SU-DHL-6 (cell line): ENCODE results near the gene ARF3.

Experiments used
- H2AFZ ChIP-seq: fragments of 200-600 bp; sonication (generic); 2 replicates; pipeline ENCODE4 v1.6.1; 2014; ENCODE audit warnings: low read depth, mild to moderate bottlenecking, moderate library complexity, mixed read lengths, antibody characterized with exemption, low read length; ENCODE audit not compliant: severe bottlenecking
- H3F3A ChIP-seq: fragments of 200-600 bp; shearing (Covaris generic); 2 replicates; pipeline ENCODE4 v1.6.0; 2016; ENCODE audit warnings: antibody characterized with exemption, mild to moderate bottlenecking; ENCODE audit not compliant: insufficient read depth
- H3K27ac ChIP-seq: fragments of 200-600 bp; sonication (generic); 2 replicates; pipeline ENCODE4 v1.5.1; 2016; ENCODE audit warnings: low read depth, mild to moderate bottlenecking, low read length, moderate library complexity, mixed read lengths
- H3K27me3 ChIP-seq: fragments of 200-600 bp; sonication (generic), shearing (Covaris generic); 2 replicates; pipeline ENCODE4 v1.6.0; 2014; ENCODE audit warnings: mild to moderate bottlenecking, low read length
- H3K36me3 ChIP-seq: fragments of 200-600 bp; sonication (generic); 2 replicates; pipeline ENCODE4 v1.6.1; 2014; ENCODE audit warnings: mild to moderate bottlenecking, low read length, mixed read lengths
- H3K4me2 ChIP-seq: fragments of 300-600, 200-600 bp; shearing (Covaris generic), sonication (generic); 2 replicates; pipeline ENCODE4 v1.6.0; 2014; ENCODE audit warnings: low read length, low read depth, mild to moderate bottlenecking; ENCODE audit not compliant: poor library complexity, severe bottlenecking
- H3K4me3 ChIP-seq: fragments of 200-600 bp; sonication (generic); 2 replicates; pipeline ENCODE4 v1.5.1; 2014; ENCODE audit warnings: antibody characterized with exemption, low read length, mild to moderate bottlenecking, mixed read lengths; ENCODE audit not compliant: insufficient read depth, poor library complexity, severe bottlenecking
- H3K79me2 ChIP-seq: fragments of 200-600 bp; sonication (generic); 2 replicates; pipeline ENCODE4 v1.6.1; 2014; ENCODE audit warnings: mild to moderate bottlenecking, low read length, moderate library complexity; ENCODE audit not compliant: insufficient read depth
- H3K9ac ChIP-seq: fragments of 200-600 bp; sonication (generic); 2 replicates; pipeline ENCODE4 v1.7.0; 2014; ENCODE audit warnings: mild to moderate bottlenecking, low read length
- H3K9me2 ChIP-seq: fragments of 200-600 bp; sonication (generic); replicated peaks from 2 replicates; pipeline ENCODE4 v1.6.1; 2014; ENCODE audit warnings: low read length; ENCODE audit not compliant: insufficient read depth
- H3K9me3 ChIP-seq: fragments of 200-600 bp; sonication (generic); 2 replicates; pipeline ENCODE4 v1.6.1; 2014; ENCODE audit warnings: low read length, mixed read lengths; ENCODE audit not compliant: insufficient read depth
- H4K20me1 ChIP-seq: fragments of 200-600 bp; sonication (generic); 2 replicates; pipeline ENCODE4 v1.6.1; 2014; ENCODE audit warnings: low read depth, mild to moderate bottlenecking, antibody characterized with exemption, low read length, moderate library complexity, mixed read lengths
- EZH2phosphoT487 ChIP-seq: fragments of 200-600 bp; sonication (generic), shearing (Covaris generic); conservative IDR thresholded peaks from 2 replicates; pipeline ENCODE4 v1.6.1; 2018; ENCODE audit warnings: mild to moderate bottlenecking, antibody characterized with exemption, low read length, moderate library complexity, mixed read lengths
- TF ChIP-seq, protein P1 (sequence below): fragments of 200-600 bp; sonication (generic); IDR thresholded peaks from one replicate; pipeline ENCODE4 v1.5.1; 2017; ENCODE audit warnings: antibody characterized with exemption, mild to moderate bottlenecking, low read length, moderate library complexity; ENCODE audit not compliant: insufficient read depth, poor library complexity, severe bottlenecking

ARF3 gene

DNA sequence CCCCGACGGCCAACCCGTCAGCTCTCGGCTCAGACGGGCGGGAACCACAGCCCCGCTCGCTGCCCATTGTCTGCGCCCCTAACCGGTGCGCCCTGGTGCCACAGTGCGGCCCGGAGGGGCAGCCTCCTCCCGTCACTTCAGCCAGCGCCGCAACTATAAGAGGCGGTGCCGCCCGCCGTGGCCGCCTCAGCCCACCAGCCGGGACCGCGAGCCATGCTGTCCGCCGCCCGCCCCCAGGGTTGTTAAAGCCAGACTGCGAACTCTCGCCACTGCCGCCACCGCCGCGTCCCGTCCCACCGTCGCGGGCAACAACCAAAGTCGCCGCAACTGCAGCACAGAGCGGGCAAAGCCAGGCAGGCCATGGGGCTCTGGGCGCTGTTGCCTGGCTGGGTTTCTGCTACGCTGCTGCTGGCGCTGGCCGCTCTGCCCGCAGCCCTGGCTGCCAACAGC, 21.0 kb upstream of the ARF3 start, which contains the start of gene WNT1:
TSS of gene WNT1 (plus strand) at position 32 of the 450 bp plus-strand sequence. CDS start at position 361, 329 bp downstream.
- H3K79me2 ChIP-seq: no peaks in the 10 kb centered on the region
- no peaks in the 10 kb centered on the region for H4K20me1 ChIP-seq
- peak within 1 kb of the TSS; percentile 81 for H2AFZ ChIP-seq
- H3K4me3 ChIP-seq: no peak within 1 kb of the TSS
- H3K27me3 ChIP-seq: no peaks in the 10 kb centered on the region
- peak within 1 kb of the TSS; percentile 44 for H3K4me2 ChIP-seq
- no peak within 1 kb of the TSS for H3K9ac ChIP-seq
- H3K9me3 ChIP-seq: no peaks in the 10 kb centered on the region
- no peaks in the 10 kb centered on the region for H3F3A ChIP-seq
- no peaks in the 10 kb centered on the region for H3K9me2 ChIP-seq
- no peak within 1 kb of the TSS for H3K27ac ChIP-seq
- no peaks in the 10 kb centered on the region for H3K36me3 ChIP-seq
- TF ChIP-seq, protein P1, sequence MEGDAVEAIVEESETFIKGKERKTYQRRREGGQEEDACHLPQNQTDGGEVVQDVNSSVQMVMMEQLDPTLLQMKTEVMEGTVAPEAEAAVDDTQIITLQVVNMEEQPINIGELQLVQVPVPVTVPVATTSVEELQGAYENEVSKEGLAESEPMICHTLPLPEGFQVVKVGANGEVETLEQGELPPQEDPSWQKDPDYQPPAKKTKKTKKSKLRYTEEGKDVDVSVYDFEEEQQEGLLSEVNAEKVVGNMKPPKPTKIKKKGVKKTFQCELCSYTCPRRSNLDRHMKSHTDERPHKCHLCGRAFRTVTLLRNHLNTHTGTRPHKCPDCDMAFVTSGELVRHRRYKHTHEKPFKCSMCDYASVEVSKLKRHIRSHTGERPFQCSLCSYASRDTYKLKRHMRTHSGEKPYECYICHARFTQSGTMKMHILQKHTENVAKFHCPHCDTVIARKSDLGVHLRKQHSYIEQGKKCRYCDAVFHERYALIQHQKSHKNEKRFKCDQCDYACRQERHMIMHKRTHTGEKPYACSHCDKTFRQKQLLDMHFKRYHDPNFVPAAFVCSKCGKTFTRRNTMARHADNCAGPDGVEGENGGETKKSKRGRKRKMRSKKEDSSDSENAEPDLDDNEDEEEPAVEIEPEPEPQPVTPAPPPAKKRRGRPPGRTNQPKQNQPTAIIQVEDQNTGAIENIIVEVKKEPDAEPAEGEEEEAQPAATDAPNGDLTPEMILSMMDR: no peak
- TF ChIP-seq EZH2phosphoT487: no peak

DNA sequence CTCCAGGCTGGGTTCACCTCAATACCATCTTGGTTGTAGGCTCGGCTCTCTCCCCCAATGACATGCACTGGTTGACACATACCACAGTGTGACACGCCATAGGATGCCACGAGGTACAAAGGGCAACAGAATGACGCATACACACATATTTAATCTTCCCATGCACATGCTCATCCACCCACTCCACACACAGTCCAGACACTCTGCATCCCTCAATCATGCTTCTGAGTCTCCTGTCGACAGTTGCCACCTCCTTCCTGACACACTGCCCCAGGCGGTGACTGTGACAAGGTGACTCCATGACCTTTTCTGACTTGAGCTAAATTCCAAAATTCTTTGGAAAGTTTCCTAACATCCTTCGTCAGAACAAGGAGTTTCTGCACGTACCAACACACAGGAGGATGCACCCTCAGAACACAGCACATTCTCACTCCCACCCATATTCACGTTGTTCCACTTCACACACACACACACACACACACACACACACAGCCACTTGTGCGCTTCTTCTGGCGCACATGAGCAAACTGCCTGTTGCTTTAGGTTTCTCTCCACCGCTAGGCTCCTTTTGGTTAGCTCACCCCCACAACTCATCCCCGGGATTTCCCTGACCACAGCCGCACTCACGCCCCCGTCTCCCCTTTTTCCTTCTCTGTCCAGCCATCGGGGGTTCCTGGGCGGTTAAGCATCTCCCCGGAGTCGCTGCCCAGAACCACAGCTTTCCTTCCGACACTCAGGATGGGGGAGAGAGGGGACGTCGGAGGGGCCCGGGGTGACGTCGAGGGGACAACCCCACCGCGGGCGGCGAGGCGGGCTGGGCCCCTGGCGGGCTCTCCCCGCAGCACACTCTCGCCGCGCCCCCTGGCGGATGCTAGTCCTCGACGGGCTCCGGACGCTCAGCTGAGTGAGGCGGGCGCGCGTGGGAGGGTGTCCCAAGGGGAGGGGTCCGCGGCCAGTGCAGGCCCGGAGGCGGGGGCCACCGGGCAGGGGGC, 20.3 kb upstream of the ARF3 start:
- Histone ChIP-seq H3K27me3 (no peaks in the 10 kb centered on the region), H3K36me3 (no peaks in the 10 kb centered on the region), H3K9me2 (no peaks in the 10 kb centered on the region), H3K4me3 (no peak overlapping the region), H3K4me2 (peak overlapping the region; percentile 44), H3K79me2 (no peaks in the 10 kb centered on the region), H3F3A (no peaks in the 10 kb centered on the region), H3K9me3 (no peaks in the 10 kb centered on the region), H4K20me1 (no peaks in the 10 kb centered on the region), H3K9ac (no peak overlapping the region), H3K27ac (no peak overlapping the region), H2AFZ (peak overlapping the region; percentile 81)
- TF ChIP-seq, protein P1: peak; percentile 78
- no peak for TF ChIP-seq EZH2phosphoT487

- no peak overlapping the region for H2AFZ ChIP-seq
- no peak overlapping the region for H3K27ac ChIP-seq
- H3K9ac ChIP-seq: no peak overlapping the region
- no peaks in the 10 kb centered on the region for H3K9me2 ChIP-seq
- TF ChIP-seq EZH2phosphoT487: no peak
- TF ChIP-seq, protein P1: peak; percentile 25
- H3K4me3 ChIP-seq: no peak overlapping the region
- no peaks in the 10 kb centered on the region for H3F3A ChIP-seq
- H3K4me2 ChIP-seq: no peak overlapping the region
- no peaks in the 10 kb centered on the region for H3K79me2 ChIP-seq
- H4K20me1 ChIP-seq: no peaks in the 10 kb centered on the region
- H3K36me3 ChIP-seq: no peaks in the 10 kb centered on the region
- no peaks in the 10 kb centered on the region for H3K9me3 ChIP-seq
- H3K27me3 ChIP-seq: no peaks in the 10 kb centered on the region
Measured at GRCh38 chr12:48973941-48974673, 16.8 kb upstream of the ARF3 start.
